GM12892 (cell line): ENCODE data around the gene RRP1.

Experiments
- POLR2A ChIP-seq: IDR thresholded peaks from 2 replicates; pipeline ENCODE4 v1.6.1; 2011; ENCODE audit warnings: low read depth, low read length, control low read depth
- POLR2AphosphoS5 ChIP-seq: IDR thresholded peaks from 2 replicates; pipeline ENCODE4 v1.6.1; 2011; ENCODE audit warnings: low read depth, low read length, control low read depth
- TAF1 ChIP-seq: IDR thresholded peaks from 2 replicates; pipeline ENCODE4 v1.6.1; 2011; ENCODE audit warnings: low read depth, mild to moderate bottlenecking, control low read depth, low read length, borderline replicate concordance

- TF ChIP-seq POLR2A (no peak), POLR2AphosphoS5 (no peak), TAF1 (no peak)
Measured at GRCh38 chr21:43792406-43792805, 3.0 kb downstream of the RRP1 start.
